GM21360 (cell line): ENCODE measurements around the gene MLN.

Experiments
- ATAC-seq: cut with Tn5 transposase; IDR thresholded peaks from one replicate; pipeline ENCODE4 v1.9.1; 2021; ENCODE audit warnings: mild to moderate bottlenecking, moderate library complexity; ENCODE audit not compliant: unreplicated experiment

MLN gene

DNA sequence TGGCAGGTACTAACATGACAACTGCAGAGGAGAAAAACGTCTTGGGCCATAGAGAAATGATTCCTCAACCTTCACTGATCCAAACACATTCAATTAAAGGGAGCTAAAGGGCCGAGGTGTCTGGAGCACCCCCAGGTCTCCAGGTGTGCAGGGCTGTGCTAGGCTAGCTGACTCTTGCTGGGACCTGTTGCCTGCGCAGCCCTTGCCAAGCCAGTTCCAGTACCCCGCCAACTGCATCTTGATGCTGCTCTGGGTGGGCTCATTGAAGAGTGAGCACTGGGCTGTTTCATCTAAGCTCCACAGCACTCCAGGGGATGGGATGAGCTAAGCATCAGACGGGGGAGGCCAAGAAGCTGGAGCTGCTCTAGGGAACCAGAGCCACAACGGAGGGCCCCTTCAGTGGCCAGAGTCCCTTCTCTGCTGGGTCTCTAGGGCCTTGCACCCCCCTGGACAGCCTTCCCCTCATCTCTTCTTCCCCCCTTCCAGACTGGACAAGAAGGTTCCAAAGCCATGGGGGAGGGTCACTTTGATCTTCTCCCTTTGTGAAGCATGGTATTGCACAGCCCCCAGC lies 30.8 kb downstream of the MLN start:
- no peak for ATAC-seq

DNA sequence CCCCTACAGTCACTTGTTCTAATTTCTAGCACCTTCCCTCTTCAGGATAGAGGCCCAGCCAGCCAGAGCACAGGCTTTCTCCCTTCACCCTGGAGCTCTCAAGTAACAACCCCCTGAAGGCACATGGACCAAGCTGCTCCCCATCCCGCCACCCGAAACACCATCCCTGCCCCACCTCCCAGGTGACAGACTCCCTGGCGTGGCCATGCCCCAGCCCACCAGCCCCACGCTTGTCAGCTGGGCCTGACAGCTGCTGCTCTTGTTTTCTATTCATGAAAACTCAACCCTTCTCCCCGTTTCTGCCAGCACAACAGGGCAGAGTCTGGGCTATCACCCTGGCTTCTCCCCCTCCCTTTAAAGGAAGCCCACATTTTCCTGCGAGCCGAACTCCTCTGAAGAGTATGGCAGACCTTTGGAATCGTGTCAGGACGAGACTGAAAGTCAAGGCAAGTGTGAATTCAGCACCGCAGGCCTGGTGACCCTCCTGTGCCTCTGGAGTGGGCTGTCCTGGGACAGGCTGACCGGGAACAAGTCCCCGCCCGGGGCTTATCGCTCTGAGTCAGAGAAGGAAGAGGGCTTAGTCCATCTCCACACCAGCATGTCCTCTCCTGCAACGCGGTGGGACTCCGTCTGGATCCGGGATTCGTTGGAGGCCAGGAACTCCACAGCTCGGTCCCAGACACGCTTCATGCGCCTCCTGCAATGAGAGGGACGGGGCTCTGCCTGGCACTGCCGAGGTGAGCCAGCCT lies 31.5 kb downstream of the MLN start:
- no peak for ATAC-seq

DNA sequence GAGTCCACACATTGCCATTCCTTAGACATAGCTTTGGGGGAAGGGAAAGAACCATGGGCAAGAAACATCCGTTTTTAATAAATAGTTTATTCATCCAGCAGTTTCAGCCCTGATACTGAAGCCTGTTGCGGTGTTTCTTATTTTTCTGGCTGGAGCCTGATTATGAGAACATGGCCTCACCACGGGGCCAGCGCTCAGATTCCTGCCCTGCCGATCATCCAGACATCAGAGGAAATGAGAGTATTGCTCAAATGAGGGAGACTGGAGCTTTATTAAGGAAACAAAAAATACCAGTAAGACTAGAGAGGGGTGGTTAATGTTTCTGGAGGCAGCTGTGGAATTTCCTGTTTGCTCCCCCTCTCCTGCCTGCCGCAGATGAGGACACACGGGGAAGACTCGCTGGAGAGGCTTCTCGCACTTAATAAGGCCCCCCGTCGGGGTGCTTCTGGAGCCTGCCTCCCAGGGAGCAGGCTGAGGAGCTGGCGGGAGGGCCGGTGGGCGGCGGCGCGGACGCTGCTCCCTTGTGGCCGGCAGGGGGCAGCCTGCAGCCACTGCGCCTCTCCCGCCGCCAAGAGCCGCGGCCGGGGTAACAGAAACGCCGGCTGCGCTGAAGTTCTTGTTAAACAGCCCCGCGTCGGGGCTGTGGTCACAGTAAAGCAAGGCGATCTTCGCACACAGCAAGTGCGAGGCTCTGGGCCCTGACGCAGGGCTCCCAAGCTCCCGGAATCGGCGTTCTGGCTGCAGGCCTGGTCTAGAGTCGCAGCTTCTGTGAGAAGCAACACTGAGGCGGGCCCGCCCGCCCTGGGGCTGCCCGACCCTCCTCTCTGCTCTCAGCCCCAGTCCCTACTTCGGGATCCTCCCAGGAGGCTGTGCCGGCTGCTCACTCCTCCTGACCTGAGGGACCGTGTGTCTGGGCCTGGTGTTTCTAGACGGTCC lies 32.4 kb downstream of the MLN start:
- ATAC-seq: peak; percentile 54

DNA sequence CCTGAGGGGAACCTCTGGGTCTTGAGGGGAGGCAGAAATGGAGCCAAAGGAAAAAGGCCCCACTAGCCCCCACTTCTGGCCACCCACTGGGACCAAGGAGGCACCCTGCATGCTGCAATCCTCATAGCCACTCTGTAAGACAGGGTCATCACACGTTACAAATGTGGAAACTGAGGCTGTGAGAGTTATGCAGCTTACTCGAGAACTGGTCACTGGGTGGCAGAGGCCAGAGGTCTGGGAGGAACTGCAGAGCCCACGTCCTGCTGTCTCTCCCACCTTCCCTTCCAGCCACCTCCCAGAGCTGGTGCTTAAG lies 33.0 kb downstream of the MLN start:
- no peak for ATAC-seq

DNA sequence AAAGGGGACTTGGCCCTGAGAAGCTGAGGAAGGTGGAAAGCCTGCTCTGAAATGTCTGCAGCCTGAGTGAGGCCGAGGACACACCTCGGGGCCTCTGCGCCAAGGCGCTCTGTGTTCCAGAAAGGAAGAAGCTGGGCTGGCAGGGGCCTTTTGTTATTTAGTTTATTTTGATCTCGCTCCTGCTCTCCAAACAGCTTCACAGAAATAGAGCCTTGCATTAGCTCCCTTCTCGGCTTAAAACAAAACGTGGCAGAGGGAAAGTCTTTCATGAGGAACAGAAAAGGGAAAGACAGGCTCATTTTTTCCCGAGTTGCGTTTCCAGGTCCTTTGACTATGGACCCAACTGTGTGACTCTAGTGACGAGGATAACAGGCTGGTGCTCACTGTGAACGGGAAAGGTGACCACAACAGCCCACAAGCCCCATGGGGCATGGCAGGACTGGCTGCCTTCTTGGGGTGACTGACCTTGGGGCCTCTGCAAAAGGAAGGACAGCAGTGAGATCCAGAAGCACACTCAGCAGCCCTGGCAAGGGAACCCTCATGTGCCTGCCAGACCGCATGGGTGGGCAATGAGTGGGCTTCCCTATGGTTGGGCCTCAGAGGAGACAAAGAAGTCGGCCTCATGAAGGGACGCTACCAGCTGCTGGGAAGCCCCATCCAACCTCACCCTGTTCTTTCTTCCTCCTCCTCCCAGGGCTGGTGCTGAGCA lies 33.5 kb downstream of the MLN start:
- no peak for ATAC-seq

DNA sequence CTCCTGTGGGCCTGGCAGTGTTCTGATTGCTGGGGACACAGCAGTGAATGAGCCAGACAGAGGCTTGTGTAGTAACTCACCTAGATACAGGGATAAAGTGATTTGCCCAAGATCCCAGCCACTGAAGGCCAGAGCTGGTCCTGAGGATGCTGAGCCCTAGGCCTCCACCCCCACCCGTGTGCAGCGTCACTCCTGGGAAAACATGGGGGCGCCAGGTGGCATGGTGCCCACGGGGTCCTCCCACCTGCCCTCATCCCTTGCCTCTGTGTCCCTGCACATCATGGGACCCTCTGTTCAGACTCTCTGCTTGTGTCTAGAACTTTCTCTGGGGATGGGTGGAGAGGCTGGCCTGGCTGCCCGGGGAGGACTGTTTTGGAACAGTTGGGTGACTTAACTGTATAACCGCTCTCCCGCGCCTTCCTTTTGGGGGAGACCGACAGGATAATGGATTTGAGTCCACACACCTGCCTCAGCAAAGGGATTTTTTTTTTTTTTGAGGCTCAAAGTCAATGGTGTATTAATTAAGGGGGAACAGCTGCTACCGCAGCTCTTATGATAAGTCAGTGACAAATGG lies 34.5 kb downstream of the MLN start:
- no peak for ATAC-seq

DNA sequence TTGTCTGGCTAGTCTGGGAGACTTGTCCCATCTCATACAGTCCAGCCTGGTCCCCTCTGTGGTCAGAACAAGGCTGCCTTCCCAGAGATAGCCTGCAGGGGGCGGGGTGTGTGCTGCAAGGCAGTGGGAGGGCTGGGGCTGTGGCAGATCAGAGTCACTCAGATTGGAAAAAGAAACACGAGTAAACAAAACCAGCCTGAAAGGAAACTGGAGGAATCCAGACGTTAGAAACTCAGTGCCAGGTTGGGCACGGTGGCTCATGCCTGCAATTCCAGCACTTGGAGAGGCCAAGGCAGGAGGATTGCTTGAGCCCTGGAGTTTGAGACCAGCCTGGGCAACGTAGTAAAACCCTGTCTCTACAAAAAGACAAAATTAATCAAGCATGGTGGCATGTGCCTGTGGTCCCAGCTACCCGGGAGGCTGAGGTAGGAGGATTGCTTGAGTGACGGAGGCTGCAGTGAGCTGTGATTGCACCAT lies 35.1 kb downstream of the MLN start:
- ATAC-seq: no peak

DNA sequence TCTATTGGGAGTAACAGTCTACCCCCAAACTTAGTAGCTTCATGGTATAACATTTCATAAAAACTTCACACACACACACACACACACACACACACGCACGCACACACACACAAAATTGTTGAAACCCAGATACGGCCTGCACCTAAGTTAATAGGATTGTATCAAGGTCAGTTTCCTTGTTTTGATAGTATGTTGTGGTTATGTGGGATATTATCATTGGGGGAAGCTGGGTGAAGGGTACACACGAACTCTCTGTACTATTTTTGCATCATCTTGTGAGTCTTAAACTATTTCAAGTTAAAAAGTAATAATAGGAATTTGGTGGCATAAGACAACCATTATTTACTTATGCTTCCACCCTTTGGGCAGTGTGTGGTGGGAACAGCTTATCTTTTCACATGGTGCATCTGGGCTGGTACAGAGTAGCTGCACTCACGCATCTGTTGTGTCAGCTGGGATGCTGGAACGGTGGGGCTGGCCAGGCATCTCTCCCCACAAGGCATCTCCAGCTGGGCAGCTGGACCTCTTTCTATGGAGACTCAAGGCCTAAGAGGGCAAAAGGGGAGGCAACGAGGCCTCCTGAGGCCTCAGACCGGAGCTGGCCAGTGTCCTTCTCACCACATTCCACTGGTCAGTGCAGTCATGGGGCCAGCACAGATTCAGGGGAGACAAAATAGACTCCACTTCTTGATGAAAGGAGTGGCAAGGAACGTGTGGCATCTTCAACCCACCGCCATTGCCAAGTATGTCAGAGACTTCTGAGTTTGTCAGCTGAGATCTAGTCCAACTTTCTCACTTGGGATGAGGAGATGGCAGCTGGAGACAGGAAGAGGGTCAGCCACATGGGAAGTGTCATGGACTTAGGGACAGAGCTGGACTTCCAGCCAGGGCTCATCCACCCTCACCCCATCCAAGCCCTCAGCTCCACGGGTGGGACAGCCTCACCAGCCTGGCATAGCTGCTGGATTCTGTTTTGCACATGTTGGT lies 36.6 kb downstream of the MLN start:
- ATAC-seq: no peak

DNA sequence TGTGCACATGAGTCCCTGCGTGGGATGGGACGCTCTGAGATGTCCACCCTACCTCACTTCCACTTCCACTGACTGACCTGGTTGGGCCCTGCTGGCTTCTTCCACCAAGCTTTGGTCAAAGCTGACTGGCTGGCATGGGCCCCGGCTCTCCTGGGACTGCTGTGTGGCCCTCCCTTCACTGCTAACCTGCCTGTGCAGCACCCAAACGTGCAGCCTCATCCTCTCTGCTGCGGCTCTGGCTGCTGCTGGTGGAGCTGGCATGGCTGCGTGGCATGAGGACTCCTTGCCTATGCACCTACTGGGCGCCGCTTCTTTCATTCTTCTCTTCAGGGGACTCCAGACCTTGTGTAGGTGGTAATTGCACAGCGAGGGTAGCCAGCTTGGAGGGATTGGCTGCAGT lies 38.4 kb downstream of the MLN start:
- no peak for ATAC-seq

DNA sequence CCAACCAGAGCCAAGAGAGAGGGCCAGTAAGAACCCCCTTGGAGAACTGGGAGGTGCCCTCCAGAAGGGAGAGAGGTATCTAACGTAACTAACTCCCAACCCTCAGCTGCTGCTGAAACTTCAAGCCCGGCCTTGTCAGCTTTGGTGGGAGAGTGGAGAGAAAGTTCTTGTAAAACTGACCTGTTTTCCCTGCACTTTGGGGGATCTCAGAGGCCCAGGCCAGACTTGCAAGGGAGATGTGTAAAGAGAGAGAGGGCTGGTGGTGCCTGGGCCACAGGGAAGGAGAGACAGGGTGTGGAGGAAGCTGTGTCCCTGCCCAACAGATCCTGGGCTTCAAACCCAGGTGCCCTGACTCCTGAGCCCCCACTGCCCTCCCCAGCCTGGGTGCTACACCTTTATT lies 39.8 kb downstream of the MLN start:
- no peak for ATAC-seq

DNA sequence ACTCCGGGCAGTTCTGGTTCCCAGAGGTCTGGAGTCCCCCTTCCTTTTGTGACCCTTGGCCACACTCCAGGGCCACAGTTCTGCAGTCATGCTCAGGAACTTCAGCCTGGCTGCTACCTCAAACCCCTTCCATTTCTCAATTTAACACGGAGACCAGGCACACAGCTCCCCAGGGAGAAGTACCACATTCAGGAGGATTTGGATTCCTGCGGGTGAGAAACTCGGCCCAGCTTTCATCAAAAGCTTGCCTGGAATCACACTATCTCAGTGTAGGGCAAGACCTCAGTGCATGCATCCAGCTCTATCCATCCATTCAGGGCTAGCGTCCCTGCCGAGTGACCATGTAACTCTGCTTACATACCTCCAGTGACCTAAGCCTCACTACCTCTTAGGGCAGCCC lies 40.3 kb downstream of the MLN start:
- ATAC-seq: no peak

DNA sequence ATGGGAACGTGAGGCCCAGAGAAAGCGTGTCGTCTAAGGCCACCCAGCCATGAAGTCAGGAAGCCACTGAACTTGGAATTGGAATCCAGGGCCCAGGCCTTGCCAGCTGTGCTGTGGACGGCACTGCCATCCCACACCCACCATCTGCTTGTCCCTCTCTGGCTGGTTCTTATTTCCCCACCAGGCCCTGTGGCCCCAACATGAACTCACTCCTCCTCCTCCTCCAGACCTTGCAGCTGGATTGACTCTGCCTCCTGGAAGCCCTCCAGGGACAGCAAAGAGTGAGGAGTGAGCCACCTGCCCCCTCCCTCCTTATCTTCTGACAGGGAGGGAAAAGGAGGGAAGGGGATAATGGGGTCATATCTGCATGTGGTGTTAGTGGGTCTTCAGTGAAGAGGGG lies 41.1 kb downstream of the MLN start:
- ATAC-seq: no peak

DNA sequence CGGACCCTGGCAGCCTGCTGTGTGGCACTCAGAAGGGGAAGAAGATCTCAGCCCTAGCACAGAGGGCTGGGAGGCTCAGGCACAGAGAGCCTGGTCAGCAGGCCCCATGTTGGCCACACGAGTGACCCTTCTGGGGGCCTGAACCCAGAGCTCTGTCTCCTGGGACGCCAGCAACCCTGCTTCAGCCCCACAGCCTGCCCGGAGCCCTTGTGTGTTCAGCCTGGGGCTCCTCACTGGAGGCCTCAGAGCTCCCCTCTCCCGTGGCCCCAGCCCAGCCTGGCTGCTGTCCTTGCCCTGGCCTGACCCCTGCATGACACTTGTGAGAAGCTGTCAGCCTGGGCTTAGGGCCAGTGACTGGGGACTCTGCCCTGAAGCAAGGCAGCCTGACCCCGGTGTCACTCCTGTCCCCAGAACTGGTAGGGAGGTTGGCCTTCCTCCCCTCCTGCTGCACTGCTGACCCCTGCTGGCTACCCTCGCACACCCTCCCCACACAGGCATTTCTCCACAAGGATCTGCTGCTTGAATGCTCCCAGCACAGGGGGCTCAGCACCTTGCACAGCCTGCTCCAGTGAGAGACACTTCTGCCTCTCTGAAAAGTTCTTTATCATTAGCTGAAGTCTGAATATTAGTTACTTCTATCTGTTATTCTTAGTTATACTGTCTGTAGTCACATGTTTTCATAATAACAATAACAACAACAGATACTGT lies 41.7 kb downstream of the MLN start:
- no peak for ATAC-seq

DNA sequence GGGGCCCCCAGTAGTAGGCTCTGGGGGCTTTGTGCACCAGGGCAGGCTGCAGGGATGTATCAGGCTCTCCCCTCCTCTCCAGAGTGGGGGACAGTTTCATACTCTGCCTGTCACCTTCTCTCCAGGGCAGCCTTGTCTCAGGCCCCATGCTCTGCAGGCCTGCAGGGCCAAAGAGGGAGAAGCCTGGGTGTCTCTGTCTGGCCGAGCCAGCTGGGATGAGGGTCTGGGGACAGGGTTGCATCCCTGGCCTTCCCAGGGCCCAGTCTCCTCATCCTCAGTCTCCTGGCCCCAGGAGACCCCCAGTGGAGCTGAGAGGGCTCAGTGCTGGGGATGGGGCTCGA lies 42.3 kb downstream of the MLN start:
- no peak for ATAC-seq

DNA sequence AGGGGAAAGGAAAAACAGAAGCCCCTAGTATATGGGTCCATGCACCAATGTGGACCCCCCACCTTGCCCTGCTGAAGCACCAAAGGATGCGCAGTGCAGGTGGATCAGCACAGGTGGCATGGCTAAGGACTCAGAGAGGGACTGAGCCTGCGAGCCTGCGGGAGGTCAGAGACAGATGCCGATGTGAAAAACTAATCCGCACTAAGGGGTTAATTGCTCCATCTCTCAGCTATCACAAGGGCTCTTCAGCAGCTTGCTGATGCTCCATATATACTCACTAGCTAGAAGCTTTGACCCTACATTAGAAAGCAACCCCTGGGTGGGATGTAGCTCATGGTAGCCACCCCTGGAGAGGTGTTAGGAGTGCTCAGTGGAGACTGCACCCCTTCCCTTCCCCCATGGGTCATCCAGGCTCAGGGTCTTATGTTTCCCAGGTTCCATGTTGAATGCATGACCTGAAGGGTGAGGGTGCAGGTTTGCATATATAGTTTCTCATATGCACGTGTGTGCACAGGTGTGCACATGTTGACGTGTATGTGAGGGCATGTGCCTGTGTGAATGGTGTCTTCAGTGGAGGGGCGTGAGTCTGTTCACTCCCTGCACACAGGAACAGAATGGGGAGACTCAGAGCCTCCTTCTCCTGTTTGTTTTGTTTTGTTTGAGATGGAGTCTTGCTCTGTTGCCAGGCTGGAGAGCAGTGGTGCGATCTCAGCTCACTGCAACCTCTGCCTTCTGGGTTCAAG lies 43.7 kb downstream of the MLN start:
- no peak for ATAC-seq

DNA sequence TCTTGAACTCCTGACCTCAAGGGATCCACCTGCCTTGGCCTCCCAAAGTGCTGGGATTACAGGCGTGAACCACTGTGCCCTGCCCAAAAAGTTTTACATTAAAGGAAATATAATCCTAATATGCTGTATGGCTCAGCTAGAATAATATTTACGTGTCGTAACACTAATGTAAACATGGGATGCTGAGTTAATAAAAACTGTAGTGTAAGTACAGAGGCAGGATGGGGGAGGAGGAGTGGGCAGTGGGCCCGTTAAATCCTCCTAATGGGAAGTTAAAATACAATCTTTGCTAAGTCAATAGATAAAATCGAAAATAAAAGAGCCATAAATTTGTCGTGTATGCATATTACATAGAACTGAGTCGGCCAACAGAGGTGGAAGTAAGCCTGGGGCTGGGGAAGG lies 45.0 kb downstream of the MLN start:
- ATAC-seq: no peak

DNA sequence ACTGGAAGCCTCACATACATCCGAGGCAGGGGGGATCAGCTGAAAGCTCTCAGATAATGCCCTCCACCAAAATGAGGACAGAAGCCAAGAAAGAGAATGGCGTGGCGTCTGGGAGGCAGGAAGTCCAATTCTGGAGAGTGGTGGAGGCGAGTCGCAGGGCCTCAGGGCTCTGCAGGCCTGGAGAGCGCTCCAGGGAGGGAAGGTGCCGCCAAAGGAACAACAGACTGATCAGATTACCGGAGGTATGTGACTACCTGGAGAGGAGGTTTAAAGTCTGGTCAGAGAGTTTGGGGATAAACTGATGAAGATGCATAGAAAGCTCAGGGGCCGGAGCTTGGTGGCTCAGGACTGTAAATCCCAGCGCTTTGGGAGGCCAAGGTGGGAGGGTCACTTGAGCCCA lies 45.9 kb downstream of the MLN start:
- ATAC-seq: no peak

DNA sequence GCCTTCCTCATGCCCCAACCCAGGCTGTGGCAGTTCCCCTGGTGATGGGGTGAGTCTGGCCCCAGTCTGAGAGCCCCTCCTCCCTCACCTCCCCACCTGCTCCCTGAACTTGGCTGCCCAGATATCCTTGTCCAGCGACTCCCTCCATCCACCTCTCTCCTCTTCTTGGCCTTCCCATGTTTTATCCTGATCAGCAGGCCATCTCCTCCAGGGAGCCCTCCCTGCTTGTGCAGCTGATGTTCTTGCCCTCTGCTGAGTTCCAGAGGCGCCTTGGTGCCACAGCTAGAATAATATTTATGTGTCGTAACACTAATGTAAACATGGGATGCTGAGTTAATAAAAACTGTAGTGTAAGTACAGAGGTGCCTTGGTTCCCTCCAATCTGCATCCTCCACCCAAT lies 46.7 kb downstream of the MLN start:
- ATAC-seq: no peak
